KMS-11 (cell line): ENCODE data around the gene COL5A3.

Experiments used
- H2AFZ ChIP-seq: fragments of 200-600 bp; sonication (generic); 2 replicates; pipeline ENCODE4 v1.6.1; 2016; ENCODE audit warnings: antibody characterized with exemption, mixed run types, low read depth
- H3K27ac ChIP-seq: fragments of 200-600 bp; sonication (generic); 2 replicates; pipeline ENCODE4 v1.6.1; 2016; ENCODE audit warnings: mild to moderate bottlenecking, mixed run types
- H3K27me3 ChIP-seq: fragments of 200-600 bp; sonication (generic); 2 replicates; pipeline ENCODE4 v1.6.1; 2017; ENCODE audit warnings: mild to moderate bottlenecking, low read depth, mixed run types, moderate library complexity; ENCODE audit not compliant: insufficient read depth
- H3K36me3 ChIP-seq: fragments of 200-600 bp; sonication (generic); 2 replicates; pipeline ENCODE4 v1.6.1; 2017; ENCODE audit warnings: mild to moderate bottlenecking, mixed run types; ENCODE audit not compliant: insufficient read depth
- H3K4me1 ChIP-seq: fragments of 200-600 bp; sonication (generic); 2 replicates; pipeline ENCODE4 v1.6.1; 2016; ENCODE audit warnings: mild to moderate bottlenecking, low read depth, mixed run types; ENCODE audit not compliant: poor library complexity, severe bottlenecking
- H3K4me2 ChIP-seq: fragments of 200-600 bp; sonication (generic); 2 replicates; pipeline ENCODE4 v1.7.0; 2016; ENCODE audit warnings: mild to moderate bottlenecking, mixed run types
- H3K4me3 ChIP-seq: fragments of 200-600 bp; sonication (generic); IDR thresholded peaks from 2 replicates; pipeline ENCODE4 v1.6.1; 2017; ENCODE audit warnings: low read depth, low read length, mixed read lengths; ENCODE audit not compliant: insufficient read depth
- H3K79me2 ChIP-seq: fragments of 200-600 bp; sonication (generic); 2 replicates; pipeline ENCODE4 v1.6.1; 2016; ENCODE audit warnings: low read depth, mixed run types; ENCODE audit not compliant: insufficient read depth
- H3K9ac ChIP-seq: fragments of 200-600 bp; sonication (generic); 2 replicates; pipeline ENCODE4 v1.6.1; 2016; ENCODE audit warnings: mild to moderate bottlenecking, mixed run types
- H4K20me1 ChIP-seq: fragments of 200-600 bp; sonication (generic); 2 replicates; pipeline ENCODE4 v1.6.1; 2016; ENCODE audit warnings: mild to moderate bottlenecking, mixed run types; ENCODE audit not compliant: insufficient read depth
- CTCF ChIP-seq: fragments of 200-600 bp; sonication (generic); conservative IDR thresholded peaks from 2 replicates; pipeline ENCODE4 v1.6.1; 2017; ENCODE audit warnings: low read depth, mild to moderate bottlenecking, antibody characterized with exemption, low read length, moderate library complexity, mixed read lengths

COL5A3 gene

GRCh38 chr19:9937001-9937411 is 73.3 kb downstream of the COL5A3 start:
- no peak overlapping the region for H3K4me3 ChIP-seq
- H3K27me3 ChIP-seq: peaks cover 47% of the 10 kb centered on the region
- no peaks in the 10 kb centered on the region for H3K36me3 ChIP-seq
- H3K79me2 ChIP-seq: no peaks in the 10 kb centered on the region
- H4K20me1 ChIP-seq: no peaks in the 10 kb centered on the region
- H3K4me2 ChIP-seq: no peak overlapping the region
- H3K27ac ChIP-seq: no peak overlapping the region
- no peak for TF ChIP-seq CTCF
- H3K4me1 ChIP-seq: no peaks in the 10 kb centered on the region
- no peak overlapping the region for H2AFZ ChIP-seq
- no peak overlapping the region for H3K9ac ChIP-seq

GRCh38 chr19:9936326-9937000 is 73.8 kb downstream of the COL5A3 start, which contains the start of gene OLFM2:
Gene OLFM2 (minus strand): TSS chr19:9936515. CDS start chr19:9936366, 149 bp downstream.
- Histone ChIP-seq H3K27ac (no peak within 1 kb of the TSS), H3K4me2 (no peak within 1 kb of the TSS), H3K27me3 (peaks cover 49% of the 10 kb centered on the region), H3K4me1 (no peaks in the 10 kb centered on the region), H3K79me2 (no peaks in the 10 kb centered on the region), H4K20me1 (no peaks in the 10 kb centered on the region), H3K9ac (no peak within 1 kb of the TSS), H3K4me3 (no peak within 1 kb of the TSS), H3K36me3 (no peaks in the 10 kb centered on the region), H2AFZ (no peak within 1 kb of the TSS)
- TF ChIP-seq CTCF: no peak

- Histone ChIP-seq H3K27ac (no peak overlapping the region), H3K36me3 (no peaks in the 10 kb centered on the region), H3K9ac (no peak overlapping the region), H3K79me2 (no peaks in the 10 kb centered on the region), H3K4me1 (no peaks in the 10 kb centered on the region), H3K27me3 (peaks cover 54% of the 10 kb centered on the region), H3K4me3 (no peak overlapping the region), H4K20me1 (no peaks in the 10 kb centered on the region), H2AFZ (no peak overlapping the region), H3K4me2 (no peak overlapping the region)
- no peak for TF ChIP-seq CTCF
Measured at GRCh38 chr19:9935506-9936325, 74.6 kb downstream of the COL5A3 start.

- Histone ChIP-seq H4K20me1 (no peaks in the 10 kb centered on the region), H2AFZ (no peak overlapping the region), H3K9ac (no peak overlapping the region), H3K27ac (no peak overlapping the region), H3K4me2 (no peak overlapping the region), H3K27me3 (peaks cover 54% of the 10 kb centered on the region), H3K4me1 (no peaks in the 10 kb centered on the region), H3K79me2 (no peaks in the 10 kb centered on the region), H3K4me3 (no peak overlapping the region), H3K36me3 (no peaks in the 10 kb centered on the region)
- peak; percentile 81 for TF ChIP-seq CTCF
Measured at GRCh38 chr19:9934132-9934950, 76.0 kb downstream of the COL5A3 start.
